ENCODE results near the gene FGF12. TPM values are rescaled to one million over a fixed set of nuclear protein-coding genes. Genes with fewer than 3 reads are reported as not detected.

The FGF12 gene
- total and polyA plus RNA-seq, 2 of the 13 experiments (the other 11 are each of a cell fraction or from before 2014, with no cell fraction given) = 0.07 TPM; not detected in 1

DNA sequence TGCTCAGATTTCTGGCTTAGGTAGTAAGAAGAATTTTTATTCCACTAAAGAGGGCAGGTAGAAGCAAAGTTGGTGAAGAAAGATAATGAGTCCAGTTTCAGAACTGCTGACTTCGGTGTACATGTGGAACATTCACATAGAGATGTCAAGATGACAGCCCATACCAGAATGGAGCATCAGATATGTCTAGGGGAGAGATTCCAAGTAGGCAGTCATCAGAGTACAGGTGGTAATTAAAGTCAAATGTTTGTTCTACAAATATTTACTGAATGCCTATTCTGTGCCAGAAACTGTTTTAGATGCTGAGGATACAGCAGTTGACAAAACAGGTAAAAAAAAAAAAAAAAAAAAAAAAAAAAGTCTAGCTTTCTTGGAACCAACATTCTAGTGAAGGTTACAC, 81.9 kb downstream of the FGF12 start:
- H3K36me3 ChIP-seq (replicated peaks in 1 of 2; ENCODE audit: control insufficient read depth in 1 of 2, insufficient read depth in 2 of 2, low read length in 2 of 2) = no peaks in the 10 kb centered on the region
- H2AFZ ChIP-seq (ENCODE audit: low read length) = no peak overlapping the region
- H3K27ac ChIP-seq (ENCODE audit: extremely low read length, insufficient read depth, low read length) = no peak overlapping the region
- no peaks in the 10 kb centered on the region for H3K27me3 ChIP-seq (ENCODE audit: control insufficient read depth in 1 of 2, insufficient read depth in 2 of 2, low read length in 2 of 2)
- H3K4me1 ChIP-seq (ENCODE audit: insufficient read depth, low read length) = no peaks in the 10 kb centered on the region
- WGBS (ENCODE audit: low lambda C conversion rate) = 0% methylated on average over 1 of the region's 1 CpG
- no peak for DNase-seq (ENCODE audit: low spot score)
- H3K4me3 ChIP-seq (replicated peaks in 1 of 3; ENCODE audit: insufficient read depth in 1 of 3, low read depth in 2 of 3, low read length in 3 of 3) = no peak overlapping the region
- ChIA-PET POLR2A (no interaction called here), CTCF (ENCODE audit: low intra/inter-chr PET ratio, low total read pairs) (no interaction called here)
- no peak overlapping the region for H3K9ac ChIP-seq (ENCODE audit: insufficient read depth, low read depth, low read length)
- TF ChIP-seq, protein P1, sequence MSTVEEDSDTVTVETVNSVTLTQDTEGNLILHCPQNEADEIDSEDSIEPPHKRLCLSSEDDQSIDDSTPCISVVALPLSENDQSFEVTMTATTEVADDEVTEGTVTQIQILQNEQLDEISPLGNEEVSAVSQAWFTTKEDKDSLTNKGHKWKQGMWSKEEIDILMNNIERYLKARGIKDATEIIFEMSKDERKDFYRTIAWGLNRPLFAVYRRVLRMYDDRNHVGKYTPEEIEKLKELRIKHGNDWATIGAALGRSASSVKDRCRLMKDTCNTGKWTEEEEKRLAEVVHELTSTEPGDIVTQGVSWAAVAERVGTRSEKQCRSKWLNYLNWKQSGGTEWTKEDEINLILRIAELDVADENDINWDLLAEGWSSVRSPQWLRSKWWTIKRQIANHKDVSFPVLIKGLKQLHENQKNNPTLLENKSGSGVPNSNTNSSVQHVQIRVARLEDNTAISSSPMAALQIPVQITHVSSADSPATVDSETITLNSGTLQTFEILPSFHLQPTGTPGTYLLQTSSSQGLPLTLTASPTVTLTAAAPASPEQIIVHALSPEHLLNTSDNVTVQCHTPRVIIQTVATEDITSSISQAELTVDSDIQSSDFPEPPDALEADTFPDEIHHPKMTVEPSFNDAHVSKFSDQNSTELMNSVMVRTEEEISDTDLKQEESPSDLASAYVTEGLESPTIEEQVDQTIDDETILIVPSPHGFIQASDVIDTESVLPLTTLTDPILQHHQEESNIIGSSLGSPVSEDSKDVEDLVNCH (CRISPR knock-in tag; IDR thresholded peaks at IDR 0.05) = no peak
- no peak overlapping the region for H3K4me2 ChIP-seq (ENCODE audit: low read depth, low read length)
- intact Hi-C loops (cut with micrococcal nuclease; ENCODE audit: unreplicated experiment) (no loop called here), in situ Hi-C loops (cut with HindIII; ENCODE audit: extremely low pct_ligation_motif_present, low pct_unique_long_range_greater_than_20kb) (no loop called here)
- no peaks in the 10 kb centered on the region for H3K79me2 ChIP-seq (ENCODE audit: insufficient read depth, low read length)
- FAIRE-seq = no peak
- ATAC-seq = no peak
- no TSS peak for BruUV-seq (replicated peaks)
- H3K9me3 ChIP-seq (ENCODE audit: low read length) = no peaks in the 10 kb centered on the region
- H4K20me1 ChIP-seq (ENCODE audit: insufficient read depth, low read length) = no peaks in the 10 kb centered on the region

DNA sequence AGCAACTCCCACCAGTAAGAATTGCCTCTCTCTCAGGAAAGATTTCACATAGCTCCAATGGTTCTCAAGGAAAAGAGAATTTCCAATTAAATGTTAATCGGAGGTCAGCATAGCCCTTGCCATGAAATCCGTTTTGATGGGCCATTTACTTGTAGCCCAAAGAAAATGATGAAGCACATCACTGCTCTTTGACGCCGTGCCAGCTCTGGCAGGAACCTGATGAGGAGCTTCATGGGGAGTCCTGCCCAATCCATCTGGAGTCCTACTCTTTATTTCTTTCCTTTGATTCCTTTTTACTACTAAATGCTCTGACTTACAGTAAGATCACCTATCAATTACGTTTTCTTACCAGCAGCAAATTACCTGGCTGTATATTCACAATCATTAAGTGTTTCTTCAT, 84.7 kb downstream of the FGF12 start:
- H3K4me2 ChIP-seq (ENCODE audit: low read depth, low read length) = no peak overlapping the region
- no peaks in the 10 kb centered on the region for H3K27me3 ChIP-seq (ENCODE audit: control insufficient read depth in 1 of 2, insufficient read depth in 2 of 2, low read length in 2 of 2)
- intact Hi-C loops (cut with micrococcal nuclease; ENCODE audit: unreplicated experiment) (no loop called here), in situ Hi-C loops (cut with HindIII; ENCODE audit: extremely low pct_ligation_motif_present, low pct_unique_long_range_greater_than_20kb) (no loop called here)
- H3K4me3 ChIP-seq (replicated peaks in 1 of 3; ENCODE audit: insufficient read depth in 1 of 3, low read depth in 2 of 3, low read length in 3 of 3) = no peak overlapping the region
- ATAC-seq = no peak
- H2AFZ ChIP-seq (ENCODE audit: low read length) = no peak overlapping the region
- H3K9me3 ChIP-seq (ENCODE audit: low read length) = no peaks in the 10 kb centered on the region
- H3K9ac ChIP-seq (ENCODE audit: insufficient read depth, low read depth, low read length) = no peak overlapping the region
- no TSS peak for BruUV-seq (replicated peaks)
- H3K79me2 ChIP-seq (ENCODE audit: insufficient read depth, low read length) = no peaks in the 10 kb centered on the region
- FAIRE-seq = no peak
- WGBS (ENCODE audit: low lambda C conversion rate) = 5% methylated on average over 5 of the region's 5 CpGs
- H3K27ac ChIP-seq (ENCODE audit: extremely low read length, insufficient read depth, low read length) = no peak overlapping the region
- H3K4me1 ChIP-seq (ENCODE audit: insufficient read depth, low read length) = no peaks in the 10 kb centered on the region
- no peaks in the 10 kb centered on the region for H4K20me1 ChIP-seq (ENCODE audit: insufficient read depth, low read length)
- no peak for DNase-seq (ENCODE audit: low spot score)
- no peaks in the 10 kb centered on the region for H3K36me3 ChIP-seq (replicated peaks in 1 of 2; ENCODE audit: control insufficient read depth in 1 of 2, insufficient read depth in 2 of 2, low read length in 2 of 2)
- ChIA-PET POLR2A (no interaction called here), CTCF (ENCODE audit: low intra/inter-chr PET ratio, low total read pairs) (no interaction called here)
- no peak for TF ChIP-seq SMARCE1 (IDR thresholded peaks at IDR 0.05; ENCODE audit: borderline replicate concordance)
- no peak for TF ChIP-seq ONECUT2 (CRISPR knock-in tag; IDR thresholded peaks at IDR 0.05)
- TF ChIP-seq ZFP82 (CRISPR knock-in tag; IDR thresholded peaks at IDR 0.05; ENCODE audit: borderline replicate concordance) = no peak
- TF ChIP-seq TARDBP (CRISPR knock-in tag; IDR thresholded peaks at IDR 0.05) = no peak
- TF ChIP-seq YY1 (IDR thresholded peaks at IDR 0.05; ENCODE audit: insufficient read depth, insufficient replicate concordance, low read depth, low read length) = no peak
- TF ChIP-seq SNAPC2 (CRISPR knock-in tag; IDR thresholded peaks at IDR 0.05) = no peak
- TF ChIP-seq ZNF382 (CRISPR knock-in tag; IDR thresholded peaks at IDR 0.05; ENCODE audit: borderline replicate concordance) = no peak
- TF ChIP-seq ZNF331 (CRISPR knock-in tag; IDR thresholded peaks at IDR 0.05) = no peak
- TF ChIP-seq ZNF224 (CRISPR knock-in tag; IDR thresholded peaks at IDR 0.05) = no peak
- no peak for TF ChIP-seq ZNF572 (CRISPR knock-in tag; IDR thresholded peaks at IDR 0.05)
- TF ChIP-seq ZMYM4 (CRISPR knock-in tag; IDR thresholded peaks at IDR 0.05) = no peak
- TF ChIP-seq, protein P2, sequence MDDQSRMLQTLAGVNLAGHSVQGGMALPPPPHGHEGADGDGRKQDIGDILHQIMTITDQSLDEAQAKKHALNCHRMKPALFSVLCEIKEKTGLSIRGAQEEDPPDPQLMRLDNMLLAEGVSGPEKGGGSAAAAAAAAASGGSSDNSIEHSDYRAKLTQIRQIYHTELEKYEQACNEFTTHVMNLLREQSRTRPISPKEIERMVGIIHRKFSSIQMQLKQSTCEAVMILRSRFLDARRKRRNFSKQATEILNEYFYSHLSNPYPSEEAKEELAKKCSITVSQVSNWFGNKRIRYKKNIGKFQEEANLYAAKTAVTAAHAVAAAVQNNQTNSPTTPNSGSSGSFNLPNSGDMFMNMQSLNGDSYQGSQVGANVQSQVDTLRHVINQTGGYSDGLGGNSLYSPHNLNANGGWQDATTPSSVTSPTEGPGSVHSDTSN (CRISPR knock-in tag; IDR thresholded peaks at IDR 0.05; ENCODE audit: borderline replicate concordance) = no peak
- no peak for TF ChIP-seq HCFC1 (IDR thresholded peaks at IDR 0.05; ENCODE audit: low read depth, low read length)
- TF ChIP-seq, protein P3, sequence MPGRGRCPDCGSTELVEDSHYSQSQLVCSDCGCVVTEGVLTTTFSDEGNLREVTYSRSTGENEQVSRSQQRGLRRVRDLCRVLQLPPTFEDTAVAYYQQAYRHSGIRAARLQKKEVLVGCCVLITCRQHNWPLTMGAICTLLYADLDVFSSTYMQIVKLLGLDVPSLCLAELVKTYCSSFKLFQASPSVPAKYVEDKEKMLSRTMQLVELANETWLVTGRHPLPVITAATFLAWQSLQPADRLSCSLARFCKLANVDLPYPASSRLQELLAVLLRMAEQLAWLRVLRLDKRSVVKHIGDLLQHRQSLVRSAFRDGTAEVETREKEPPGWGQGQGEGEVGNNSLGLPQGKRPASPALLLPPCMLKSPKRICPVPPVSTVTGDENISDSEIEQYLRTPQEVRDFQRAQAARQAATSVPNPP (CRISPR knock-in tag; IDR thresholded peaks at IDR 0.05) = no peak
- TF ChIP-seq, protein P4, sequence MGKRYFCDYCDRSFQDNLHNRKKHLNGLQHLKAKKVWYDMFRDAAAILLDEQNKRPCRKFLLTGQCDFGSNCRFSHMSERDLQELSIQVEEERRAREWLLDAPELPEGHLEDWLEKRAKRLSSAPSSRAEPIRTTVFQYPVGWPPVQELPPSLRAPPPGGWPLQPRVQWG (CRISPR knock-in tag; IDR thresholded peaks at IDR 0.05; ENCODE audit: borderline replicate concordance, low read depth) = no peak

Measured in HepG2 (cell line).